HG02852 (cell line): Measurements from ENCODE around the gene ZNF618.

Experiments used
- ATAC-seq: cut with Tn5 transposase; IDR thresholded peaks from one replicate; pipeline ENCODE4 v1.9.1; 2021; ENCODE audit warnings: mild to moderate bottlenecking, moderate library complexity; ENCODE audit not compliant: unreplicated experiment

Gene ZNF618, protein sequence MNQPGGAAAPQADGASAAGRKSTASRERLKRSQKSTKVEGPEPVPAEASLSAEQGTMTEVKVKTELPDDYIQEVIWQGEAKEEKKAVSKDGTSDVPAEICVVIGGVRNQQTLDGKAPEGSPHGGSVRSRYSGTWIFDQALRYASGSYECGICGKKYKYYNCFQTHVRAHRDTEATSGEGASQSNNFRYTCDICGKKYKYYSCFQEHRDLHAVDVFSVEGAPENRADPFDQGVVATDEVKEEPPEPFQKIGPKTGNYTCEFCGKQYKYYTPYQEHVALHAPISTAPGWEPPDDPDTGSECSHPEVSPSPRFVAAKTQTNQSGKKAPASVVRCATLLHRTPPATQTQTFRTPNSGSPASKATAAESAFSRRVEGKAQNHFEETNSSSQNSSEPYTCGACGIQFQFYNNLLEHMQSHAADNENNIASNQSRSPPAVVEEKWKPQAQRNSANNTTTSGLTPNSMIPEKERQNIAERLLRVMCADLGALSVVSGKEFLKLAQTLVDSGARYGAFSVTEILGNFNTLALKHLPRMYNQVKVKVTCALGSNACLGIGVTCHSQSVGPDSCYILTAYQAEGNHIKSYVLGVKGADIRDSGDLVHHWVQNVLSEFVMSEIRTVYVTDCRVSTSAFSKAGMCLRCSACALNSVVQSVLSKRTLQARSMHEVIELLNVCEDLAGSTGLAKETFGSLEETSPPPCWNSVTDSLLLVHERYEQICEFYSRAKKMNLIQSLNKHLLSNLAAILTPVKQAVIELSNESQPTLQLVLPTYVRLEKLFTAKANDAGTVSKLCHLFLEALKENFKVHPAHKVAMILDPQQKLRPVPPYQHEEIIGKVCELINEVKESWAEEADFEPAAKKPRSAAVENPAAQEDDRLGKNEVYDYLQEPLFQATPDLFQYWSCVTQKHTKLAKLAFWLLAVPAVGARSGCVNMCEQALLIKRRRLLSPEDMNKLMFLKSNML

DNA sequence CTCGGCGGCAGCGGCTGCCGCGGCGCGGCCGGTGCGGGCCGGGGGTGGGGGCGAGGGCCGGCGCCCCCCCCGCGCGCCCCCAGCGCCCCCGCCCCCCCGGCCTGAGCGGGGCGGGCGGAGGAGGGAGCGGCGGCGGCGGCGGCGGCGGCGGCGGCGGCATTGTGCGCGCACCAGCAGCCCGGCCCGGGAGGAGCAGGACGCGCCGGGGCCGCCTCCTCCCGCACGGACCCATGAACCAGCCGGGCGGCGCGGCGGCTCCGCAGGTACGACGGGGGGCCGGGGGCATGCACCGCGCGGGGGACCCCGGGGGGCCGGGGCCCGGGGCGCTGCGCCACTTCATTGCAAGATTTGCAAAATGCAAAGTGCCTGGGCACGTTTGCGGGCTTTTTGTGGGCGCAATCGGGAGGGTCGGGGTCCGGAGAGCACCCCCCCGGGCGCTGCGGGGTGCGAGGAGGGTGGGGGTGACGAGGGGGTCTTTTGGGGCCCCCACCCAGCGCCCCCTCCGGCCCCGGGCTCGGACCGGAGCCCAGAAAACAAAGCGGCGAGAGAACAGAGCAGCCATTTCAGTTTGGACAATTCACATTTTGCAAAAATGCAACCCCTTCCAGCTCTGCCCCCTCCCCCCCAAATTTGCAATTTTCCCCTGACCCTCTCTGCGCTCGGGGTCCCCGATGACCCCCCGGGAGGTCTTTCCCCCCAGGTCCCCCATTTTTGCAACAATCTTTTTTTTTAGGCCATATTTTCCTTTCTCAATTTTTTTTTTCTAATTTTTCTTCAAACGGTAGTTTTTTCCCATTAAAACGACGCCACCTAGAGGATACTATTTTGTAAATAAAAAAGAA is at the start of gene ZNF618:
ZNF618 (plus strand) TSS at position 159 of the 842 bp plus-strand sequence; CDS start at position 231, 72 bp downstream.
- peak; percentile 67 for ATAC-seq

DNA sequence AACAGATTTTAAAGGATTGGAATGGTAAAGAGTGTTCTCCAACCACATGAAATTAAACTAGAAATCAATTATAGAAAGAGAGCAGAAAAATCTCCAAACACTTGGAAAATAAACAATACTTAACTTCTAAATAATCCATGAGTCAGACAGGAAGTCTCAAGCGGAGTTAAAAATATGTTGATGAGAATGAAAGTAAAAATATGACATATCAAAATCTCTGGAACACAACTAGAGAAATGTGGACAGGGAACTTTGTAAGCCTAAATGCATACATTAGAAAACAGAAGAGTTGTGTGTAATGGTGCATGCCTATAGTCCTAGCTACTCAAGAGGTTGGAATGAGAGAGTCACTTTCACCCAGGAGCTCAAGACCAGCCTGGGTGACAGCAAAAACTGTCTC is 47.9 kb upstream of the ZNF618 start:
- no peak for ATAC-seq

DNA sequence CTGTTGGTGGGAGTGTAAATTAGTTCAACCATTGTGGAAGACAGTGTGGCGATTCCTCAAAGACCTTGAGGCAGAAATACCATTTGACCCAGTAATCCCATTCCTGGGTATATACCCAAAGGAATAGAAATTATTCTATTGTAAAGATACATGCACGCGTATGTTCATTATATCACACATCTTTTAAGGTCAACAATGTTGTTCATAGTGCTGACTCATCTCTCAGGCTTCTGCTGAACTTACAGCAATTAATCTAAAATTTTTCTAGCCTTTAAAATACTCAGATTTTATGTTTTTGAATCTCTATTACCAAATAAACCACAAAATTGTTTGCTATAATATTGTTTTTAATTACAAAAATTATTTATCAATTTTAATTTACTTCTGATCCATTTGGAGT is 38.8 kb upstream of the ZNF618 start:
- ATAC-seq = no peak

DNA sequence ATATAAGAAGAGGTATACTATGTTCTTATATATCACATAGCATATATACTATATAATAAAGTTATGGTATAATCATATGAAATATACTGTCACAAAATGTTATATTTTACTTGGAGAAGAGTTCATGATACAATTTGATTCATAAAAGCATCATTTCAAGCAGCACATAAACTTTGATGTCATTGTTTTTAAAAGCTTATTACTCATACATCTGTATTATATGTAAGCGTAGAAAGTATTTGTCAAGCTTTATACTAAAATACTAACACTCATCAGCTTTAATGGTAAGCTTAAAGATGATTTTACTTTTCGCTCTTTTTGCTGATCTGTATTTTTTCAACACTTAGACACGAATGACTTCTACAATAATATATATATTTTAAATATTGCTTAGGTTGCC is 34.0 kb upstream of the ZNF618 start:
- no peak for ATAC-seq

DNA sequence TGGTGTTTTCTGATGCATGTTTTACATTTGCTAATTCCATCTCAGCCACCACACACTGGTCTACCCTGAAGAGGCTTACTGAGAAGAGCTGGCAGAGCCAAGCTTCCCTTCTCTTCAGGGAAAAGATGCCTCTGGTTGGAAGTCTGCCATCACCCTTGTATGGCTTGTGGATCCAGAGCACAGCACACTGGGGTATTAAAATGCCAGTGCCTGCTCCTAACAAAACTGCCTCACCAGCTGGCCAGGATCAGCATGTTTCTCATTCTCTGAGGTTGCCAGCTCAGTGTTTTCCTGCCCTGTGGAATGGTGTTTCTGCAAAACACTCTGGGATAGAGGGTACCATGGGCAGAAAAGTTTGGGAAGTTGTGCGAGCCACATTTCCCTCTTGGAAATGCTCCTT is 31.6 kb upstream of the ZNF618 start:
- no peak for ATAC-seq

DNA sequence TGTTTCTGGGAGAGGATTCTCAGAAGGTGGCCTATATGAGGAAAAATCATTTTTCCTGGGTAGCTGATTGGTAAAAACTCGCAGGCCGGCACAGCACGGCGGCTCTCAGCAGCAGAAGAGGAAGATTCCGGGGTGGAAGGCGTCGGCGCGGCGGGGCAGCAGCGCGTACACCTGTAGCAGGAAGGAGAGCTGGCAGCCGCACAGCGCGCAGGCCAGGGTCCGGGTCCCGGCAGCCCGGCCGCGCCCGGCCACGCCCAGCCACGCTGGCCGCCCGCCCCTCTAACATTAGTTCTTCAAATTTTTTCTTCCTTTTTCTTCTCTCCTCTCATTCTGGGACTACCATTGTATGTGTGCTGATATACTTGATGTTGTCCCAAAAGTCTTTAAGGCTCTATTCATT is 24.8 kb upstream of the ZNF618 start:
- ATAC-seq = no peak

DNA sequence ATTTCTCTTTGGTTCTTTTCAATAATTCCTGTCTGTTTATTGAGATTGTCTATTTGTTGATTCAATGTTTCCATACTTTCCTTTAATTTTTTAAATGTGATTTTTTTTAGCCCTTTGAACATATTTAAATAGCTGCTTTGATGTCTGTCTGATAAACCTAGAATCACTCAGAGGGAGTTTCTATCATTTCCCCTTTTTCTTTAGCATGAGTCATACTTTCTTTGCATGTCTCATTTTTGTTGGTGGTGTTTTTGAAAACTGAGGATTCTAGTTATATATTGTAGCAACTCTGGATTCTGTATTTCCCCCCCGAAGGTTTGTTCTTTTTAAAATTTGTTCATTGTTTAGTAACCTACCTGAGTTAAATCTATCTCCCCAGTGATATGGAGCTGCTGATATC is 24.2 kb upstream of the ZNF618 start:
- no peak for ATAC-seq

DNA sequence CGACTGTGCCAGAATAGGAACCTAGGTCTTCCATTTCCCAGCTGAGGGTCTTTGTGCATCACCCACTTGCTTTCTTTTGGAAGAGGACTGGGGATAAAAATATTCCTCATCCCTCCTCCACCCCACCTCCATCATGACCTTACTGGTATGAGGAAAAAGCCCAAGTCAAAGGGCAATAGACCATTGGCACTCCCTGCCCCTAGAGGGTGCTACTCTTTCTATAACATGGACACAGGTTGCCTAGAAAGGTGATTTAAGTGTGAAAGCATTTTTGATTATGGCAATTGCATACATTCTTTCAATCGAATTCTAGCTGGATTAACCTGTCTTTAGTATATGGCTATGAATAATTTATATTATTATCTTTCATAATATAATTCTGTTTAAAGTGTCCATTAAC is 22.8 kb upstream of the ZNF618 start:
- no peak for ATAC-seq

DNA sequence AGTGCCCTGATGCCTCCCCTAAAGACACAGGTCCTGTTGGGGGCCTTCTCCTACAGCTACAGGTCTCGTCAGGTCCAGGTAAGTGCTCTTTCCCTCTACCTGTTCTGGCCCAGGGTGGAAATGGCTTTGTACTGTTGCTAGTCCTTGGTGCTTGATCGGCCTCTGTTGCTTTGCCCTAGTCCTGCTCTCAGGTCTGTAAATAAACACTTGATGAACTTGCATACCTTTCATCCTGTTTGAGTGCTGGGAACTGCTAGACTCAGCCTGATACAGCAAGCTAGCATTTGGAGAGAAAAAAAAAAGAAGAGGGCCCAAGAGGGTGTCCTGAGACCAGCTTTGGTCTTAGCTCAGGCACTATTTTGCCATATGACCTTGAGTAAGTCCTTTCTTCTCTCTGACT is 21.8 kb upstream of the ZNF618 start:
- no peak for ATAC-seq

DNA sequence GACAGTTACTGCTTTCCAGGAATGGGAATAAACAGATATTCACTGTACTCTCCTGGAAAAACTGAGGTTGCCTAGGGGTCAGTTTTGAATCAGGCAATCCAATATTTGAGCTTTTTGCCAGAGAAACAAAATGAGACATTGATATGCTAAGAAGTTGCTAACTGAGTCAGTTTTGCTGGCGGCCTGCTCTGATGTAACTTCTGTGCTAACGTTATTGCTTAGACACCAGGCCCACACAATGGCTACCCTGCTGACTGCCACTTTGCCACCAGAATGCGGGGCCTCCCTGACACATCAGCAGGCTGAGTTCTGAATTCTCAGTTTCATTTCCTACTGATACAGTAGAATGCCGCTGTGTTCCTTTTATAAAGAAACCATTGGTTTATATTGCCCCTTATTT is 18.2 kb upstream of the ZNF618 start:
- ATAC-seq = no peak

DNA sequence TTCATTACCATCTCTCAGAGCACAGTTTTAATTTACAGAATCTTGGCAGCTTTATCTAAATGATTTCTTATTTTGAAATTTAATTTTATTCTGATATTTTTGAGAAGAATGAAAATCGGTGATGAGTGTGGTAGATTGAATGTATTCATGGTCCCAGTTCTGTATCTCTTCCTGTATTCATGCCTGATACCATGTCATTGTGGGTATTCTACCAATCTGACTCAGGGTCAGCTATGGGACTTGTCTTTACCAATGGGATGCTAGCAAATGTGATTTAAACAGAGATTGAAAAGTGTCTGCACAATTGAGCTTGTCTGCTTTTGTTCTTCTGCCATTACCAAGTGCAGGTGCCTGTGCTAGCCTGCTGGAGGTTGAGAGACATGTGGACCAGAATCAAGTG is 17.8 kb upstream of the ZNF618 start:
- no peak for ATAC-seq

DNA sequence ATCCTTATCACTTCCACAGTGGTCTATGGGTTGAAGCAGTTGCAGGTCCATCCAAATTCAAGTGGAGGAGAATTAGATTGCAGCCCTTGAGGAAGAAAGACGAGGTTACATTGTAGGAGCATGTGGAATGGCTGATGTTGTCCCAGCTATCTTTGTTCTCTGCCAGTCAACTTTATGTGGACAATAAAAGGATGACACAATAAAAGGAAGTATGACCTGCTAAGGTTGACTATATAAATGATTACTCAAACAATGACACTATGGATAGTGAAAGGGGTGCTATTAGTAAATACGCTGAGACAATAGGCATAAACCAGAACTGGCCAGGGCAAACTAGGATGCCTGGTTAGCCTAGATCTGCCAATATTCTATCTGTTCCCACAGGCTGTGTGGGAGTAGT is 12.8 kb upstream of the ZNF618 start:
- no peak for ATAC-seq

DNA sequence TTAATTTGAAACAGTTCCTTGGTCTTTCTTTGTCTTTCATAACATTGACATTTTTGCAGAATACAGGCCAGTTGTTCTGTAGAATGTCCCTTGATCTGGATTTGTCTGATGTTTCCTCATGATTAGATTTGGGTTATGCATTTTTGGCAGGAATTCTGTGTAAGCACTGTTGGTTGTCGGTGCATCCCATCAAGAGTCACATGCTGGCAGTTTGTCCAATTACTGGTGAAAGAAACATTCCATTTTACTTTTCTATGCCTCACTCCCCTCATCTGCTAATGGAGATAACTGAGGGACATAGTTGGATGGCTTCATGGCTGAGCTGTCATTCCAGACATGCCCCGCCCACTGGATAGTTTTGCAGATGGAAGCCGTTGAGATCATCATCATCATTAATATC is 7.6 kb upstream of the ZNF618 start:
- no peak for ATAC-seq

DNA sequence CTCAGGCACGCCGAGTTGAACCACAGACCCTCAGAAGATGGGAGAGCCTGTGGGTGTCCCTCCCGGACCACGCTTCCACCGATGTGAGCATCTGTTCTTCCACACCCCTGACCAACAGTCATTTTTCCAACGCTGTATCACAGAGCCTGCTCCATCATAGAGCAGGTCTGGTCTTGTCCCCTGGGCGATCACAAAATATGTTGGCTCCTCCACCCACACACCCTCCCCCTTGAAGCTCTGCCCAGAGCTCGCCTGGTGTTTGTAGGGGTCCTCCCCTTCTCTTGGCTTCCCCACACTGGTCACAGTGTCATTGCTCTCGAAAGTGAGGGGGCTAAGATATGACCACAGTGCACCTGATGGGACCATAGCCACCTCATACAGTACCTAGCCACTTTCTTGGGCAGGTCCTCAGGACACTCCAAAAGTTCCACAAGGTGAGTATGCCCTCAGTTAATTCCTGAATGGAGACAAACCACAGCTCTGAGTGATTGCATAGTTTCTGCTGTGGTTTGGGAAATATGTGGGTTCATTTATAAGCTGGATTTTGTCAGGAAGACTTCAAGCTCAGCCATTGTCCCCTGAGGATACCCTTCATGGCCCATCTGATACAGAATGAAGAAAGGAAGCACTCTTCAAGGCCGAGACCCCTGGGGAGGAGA is 3.5 kb upstream of the ZNF618 start:
- no peak for ATAC-seq

DNA sequence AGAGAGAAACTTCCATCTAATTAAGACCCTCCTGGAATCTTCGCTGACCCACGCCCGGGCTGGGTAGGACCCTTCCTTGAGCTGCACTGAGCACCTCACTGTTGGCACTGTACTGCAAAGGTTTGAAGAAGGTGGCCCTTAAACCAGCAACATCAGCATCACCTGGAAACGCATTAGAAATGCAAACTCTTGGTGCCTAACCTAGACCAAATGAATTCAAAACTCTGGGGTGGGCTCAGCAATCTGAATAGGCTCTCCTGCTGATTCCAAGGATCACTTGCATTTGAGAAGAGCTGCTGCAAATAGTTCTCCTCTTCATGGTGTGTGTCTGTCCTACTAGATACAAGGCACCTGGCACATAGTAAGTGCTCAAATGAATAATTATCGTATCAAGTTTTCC is 2.7 kb upstream of the ZNF618 start:
- no peak for ATAC-seq

DNA sequence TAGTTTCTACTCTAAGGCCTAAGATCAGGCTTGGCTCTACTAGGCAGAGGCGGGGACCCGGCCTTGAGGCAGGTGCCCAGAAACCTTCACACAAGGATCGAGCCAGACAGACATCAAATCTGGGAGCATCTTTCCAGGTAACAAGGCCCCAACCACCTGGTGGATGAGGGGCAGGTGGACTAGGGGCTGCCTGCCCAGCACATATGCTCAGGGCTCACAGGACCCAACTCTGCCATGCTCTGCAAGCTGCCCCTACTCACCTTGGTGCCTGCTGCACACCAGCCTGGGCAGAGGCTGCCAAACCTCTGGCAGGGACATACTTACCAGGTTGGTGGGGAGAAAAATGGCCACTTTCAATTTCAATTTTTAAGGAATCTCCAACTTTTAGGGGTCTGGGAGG is 2.2 kb upstream of the ZNF618 start:
- no peak for ATAC-seq

DNA sequence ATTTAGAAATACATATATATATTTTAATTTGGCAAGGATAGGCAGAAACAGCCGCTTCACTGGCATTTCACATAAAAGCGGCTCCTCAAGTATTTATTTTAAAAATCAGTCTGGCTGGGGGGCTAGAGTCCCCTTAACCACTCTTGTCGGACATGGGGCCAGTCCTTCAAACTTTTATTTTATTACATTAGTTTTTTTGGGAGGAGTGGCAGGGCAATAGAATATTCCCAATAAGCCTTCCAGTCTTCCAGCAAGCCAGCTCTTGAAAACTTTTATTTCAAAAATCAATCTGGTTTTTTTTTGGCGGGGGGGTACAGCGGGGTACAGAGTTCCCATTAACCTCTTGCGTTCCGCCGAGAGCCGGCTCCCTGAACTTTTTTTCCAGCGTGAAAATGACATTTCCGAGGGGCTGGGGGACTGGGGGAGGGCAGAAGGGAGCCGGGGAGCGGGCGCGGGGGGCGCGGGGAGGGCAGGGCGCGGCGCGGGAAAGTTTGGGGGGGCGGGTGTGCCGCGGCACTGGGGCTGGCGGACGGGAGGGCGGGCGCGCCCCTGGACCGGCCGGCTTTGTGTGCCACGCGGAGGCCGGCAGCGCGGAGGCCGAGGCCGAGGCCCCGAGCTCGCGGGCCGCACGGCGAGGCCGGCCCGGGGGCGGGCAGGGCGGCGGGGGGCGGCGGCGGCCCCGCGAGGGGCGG is 504 bp upstream of the ZNF618 start:
- no peak for ATAC-seq

DNA sequence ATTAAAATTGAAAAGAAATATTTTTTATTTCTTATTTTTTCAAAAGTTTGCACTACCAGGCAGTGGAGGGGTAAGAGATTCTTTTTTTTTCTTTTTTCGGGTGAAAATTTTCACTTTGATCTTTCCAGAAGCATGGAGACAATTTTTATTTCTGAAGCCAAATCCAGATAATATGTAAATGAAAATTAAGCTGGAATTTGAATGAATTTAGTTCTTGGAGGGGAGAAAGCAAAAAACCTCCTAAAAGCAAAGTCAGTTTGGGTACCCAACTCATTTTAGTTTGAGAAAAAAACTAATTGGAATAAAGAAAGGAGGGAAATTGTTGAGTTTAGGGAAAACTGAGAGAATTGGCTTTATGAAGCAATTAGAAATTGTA is 872 bp downstream of the ZNF618 start:
- no peak for ATAC-seq

DNA sequence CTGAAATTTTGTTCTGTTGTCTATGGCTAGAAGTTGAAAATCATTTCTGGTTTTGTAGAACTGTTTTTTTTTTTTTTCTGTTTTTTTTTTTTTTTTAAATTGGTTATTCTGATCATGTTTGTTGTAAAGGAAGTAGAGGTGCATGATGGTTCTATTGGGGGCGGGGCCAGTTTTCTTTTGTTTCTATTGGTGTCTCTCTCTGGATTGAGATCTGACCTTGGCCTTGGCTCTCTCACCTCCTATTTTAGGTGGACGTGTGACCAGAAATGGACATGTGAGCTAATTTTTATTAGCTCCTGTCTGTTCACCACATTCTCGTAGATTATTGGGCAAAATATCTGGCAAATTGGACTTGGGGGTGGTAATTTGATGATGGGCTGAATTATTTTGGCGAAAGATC is 3.2 kb downstream of the ZNF618 start:
- no peak for ATAC-seq

DNA sequence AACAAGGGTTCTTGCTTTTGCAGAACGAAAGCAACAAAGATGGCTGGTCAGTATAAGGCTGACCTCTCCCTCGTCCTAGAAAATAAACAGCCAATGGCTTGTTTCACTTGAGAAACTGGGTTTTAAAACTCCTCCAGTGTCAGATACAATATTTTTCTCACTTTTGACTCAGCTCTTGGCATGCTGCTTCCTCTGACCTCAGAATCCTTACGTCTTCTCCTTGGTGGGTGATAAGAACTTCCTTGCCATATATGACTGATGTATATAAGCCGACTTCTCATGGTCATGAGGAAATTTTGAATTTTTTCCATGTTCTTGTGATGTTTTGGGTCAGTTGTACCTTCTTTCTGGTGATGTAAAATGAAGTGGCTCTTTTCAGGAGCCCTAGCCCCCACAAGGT is 3.8 kb downstream of the ZNF618 start:
- no peak for ATAC-seq
